GM23338 (cell line): ENCODE data around the gene RNF220. TPM values are rescaled to one million over a fixed set of nuclear protein-coding genes. Genes with fewer than 3 reads are reported as not detected.

ENCODE experiments used
- ATAC-seq: fragments of 200-7000 bp; cut with Tn5 transposase; 3 replicates; pipeline ENCODE4 v1.9.1; 2020
- DNase-seq: peaks from one replicate; pipeline ENCODE4 v3.0.0-alpha.2; 2015; ENCODE audit warnings: low spot score
- H2AFZ ChIP-seq: fragments of 200-600 bp; sonication (generic); 2 replicates; pipeline ENCODE4 v1.8.0; 2016; ENCODE audit warnings: antibody characterized with exemption, mild to moderate bottlenecking, moderate library complexity
- H3F3A ChIP-seq: fragments of 200-600 bp; sonication (generic); replicated peaks from 2 replicates; pipeline ENCODE4 v1.8.0; 2017; ENCODE audit warnings: antibody characterized with exemption, mixed run types, low read depth
- H3K27ac ChIP-seq: fragments of 200-600 bp; sonication (generic); 2 replicates; pipeline ENCODE4 v1.6.1; 2016; ENCODE audit warnings: low read depth
- H3K27me3 ChIP-seq: fragments of 200-600 bp; sonication (generic); 2 replicates; pipeline ENCODE4 v1.8.0; 2016; ENCODE audit warnings: mild to moderate bottlenecking, mixed run types, moderate library complexity; ENCODE audit not compliant: insufficient read depth
- H3K36me3 ChIP-seq: fragments of 200-600 bp; sonication (generic); 2 replicates; pipeline ENCODE4 v1.8.0; 2016; ENCODE audit warnings: mild to moderate bottlenecking; ENCODE audit not compliant: insufficient read depth
- H3K4me1 ChIP-seq: fragments of 200-600 bp; sonication (generic); 2 replicates; pipeline ENCODE4 v1.8.0; 2016; ENCODE audit warnings: mild to moderate bottlenecking, moderate library complexity; ENCODE audit not compliant: insufficient read depth
- H3K4me2 ChIP-seq: fragments of 200-600 bp; sonication (generic); 2 replicates; pipeline ENCODE4 v1.7.1; 2017; ENCODE audit warnings: mixed run types
- H3K4me3 ChIP-seq: fragments of 200-600 bp; sonication (generic); 2 replicates; pipeline ENCODE4 v1.6.1; 2016; ENCODE audit warnings: mixed run types
- H3K79me2 ChIP-seq: fragments of 200-600 bp; sonication (generic); replicated peaks from 2 replicates; pipeline ENCODE4 v1.8.0; 2017; ENCODE audit warnings: mild to moderate bottlenecking; ENCODE audit not compliant: insufficient read depth
- H3K9me2 ChIP-seq: fragments of 200-600 bp; sonication (generic); 2 replicates; pipeline ENCODE4 v1.8.0; 2017; ENCODE audit not compliant: insufficient read depth
- H4K20me1 ChIP-seq: fragments of 200-600 bp; sonication (generic); replicated peaks from 2 replicates; pipeline ENCODE4 v1.8.0; 2017; ENCODE audit warnings: mild to moderate bottlenecking; ENCODE audit not compliant: insufficient read depth
- H3K27ac Mint-ChIP-seq: 2 replicates; pipeline ENCODE4 v1.8.0; 2020; ENCODE audit warnings: inconsistent platforms, mild to moderate bottlenecking, moderate library complexity, mixed read lengths
- H3K27me3 Mint-ChIP-seq: 3 replicates; pipeline ENCODE4 v1.8.0; 2022; ENCODE audit warnings: low read depth, mild to moderate bottlenecking, moderate library complexity, mixed read lengths, inconsistent platforms; ENCODE audit not compliant: insufficient read depth, poor library complexity
- H3K36me3 Mint-ChIP-seq: 3 replicates; pipeline ENCODE4 v1.8.0; 2021; ENCODE audit warnings: low read depth, mild to moderate bottlenecking, inconsistent platforms, moderate library complexity, mixed read lengths
- H3K4me1 Mint-ChIP-seq: 3 replicates; pipeline ENCODE4 v1.8.0; 2020; ENCODE audit warnings: mild to moderate bottlenecking, inconsistent platforms, mixed read lengths
- H3K4me3 Mint-ChIP-seq: 3 replicates; pipeline ENCODE4 v1.8.0; 2021; ENCODE audit warnings: moderate library complexity, mild to moderate bottlenecking, inconsistent platforms, mixed read lengths
- H3K9me3 Mint-ChIP-seq: 3 replicates; pipeline ENCODE4 v1.8.0; 2020; ENCODE audit warnings: moderate library complexity, mild to moderate bottlenecking, inconsistent platforms, mixed read lengths
- CREB1 ChIP-seq: fragments of 250-450 bp; sonication (Bioruptor Pico); IDR thresholded peaks from 2 replicates; pipeline ENCODE4 v1.5.0; 2020; ENCODE audit warnings: low read depth, mild to moderate bottlenecking, moderate library complexity
- EZH2 ChIP-seq: fragments of 200-600 bp; sonication (generic); IDR thresholded peaks from one replicate; pipeline ENCODE4 v1.8.0; 2017; ENCODE audit warnings: antibody characterized with exemption, mild to moderate bottlenecking, low read depth; ENCODE audit not compliant: unreplicated experiment
- NANOG ChIP-seq: IDR thresholded peaks from 2 replicates; pipeline ENCODE4 v1.6.1; 2016; ENCODE audit warnings: antibody characterized with exemption, borderline replicate concordance
- POLR2AphosphoS5 ChIP-seq: IDR thresholded peaks from 2 replicates; pipeline ENCODE4 v1.6.1; 2016; ENCODE audit warnings: antibody characterized with exemption, low read depth
- STAT1 ChIP-seq: IDR thresholded peaks from one replicate; pipeline ENCODE4 v1.6.1; 2016; ENCODE audit warnings: antibody characterized with exemption; ENCODE audit not compliant: unreplicated experiment
- ZNF114 ChIP-seq: fragments of 250-450 bp; sonication (Bioruptor Pico); IDR thresholded peaks from 2 replicates; pipeline ENCODE4 v1.5.0; 2020; ENCODE audit warnings: mild to moderate bottlenecking, moderate library complexity
- ZNF331 ChIP-seq: fragments of 250-450 bp; sonication (Bioruptor Pico); IDR thresholded peaks from 2 replicates; pipeline ENCODE4 v1.5.0; 2020; ENCODE audit warnings: low read depth, mild to moderate bottlenecking, moderate library complexity
- polyA plus RNA-seq: library from polyadenylated mRNA; unstranded; fragments of >200 nt; fragmentation: Nextera tagmentation; extraction: Ambion mirVana; gene quantifications from 2 replicates; pipeline ENCODE4 v1.2.1, GENCODE V29; 2016
- total RNA-seq: library from RNA; depleted of rRNA; stranded (reverse); fragments of >200 nt; shearing (Covaris generic); gene quantifications from 2 replicates; pipeline ENCODE4 v1.2.3, GENCODE V29; 2014
- TF ChIP-seq, protein P1 (sequence below): IDR thresholded peaks from one replicate; pipeline ENCODE4 v1.6.1; 2018; ENCODE audit warnings: antibody characterized with exemption; ENCODE audit not compliant: unreplicated experiment

Gene RNF220
- total and polyA plus RNA-seq, 2 experiments from 2014 or later: 72.8 to 168 TPM

DNA sequence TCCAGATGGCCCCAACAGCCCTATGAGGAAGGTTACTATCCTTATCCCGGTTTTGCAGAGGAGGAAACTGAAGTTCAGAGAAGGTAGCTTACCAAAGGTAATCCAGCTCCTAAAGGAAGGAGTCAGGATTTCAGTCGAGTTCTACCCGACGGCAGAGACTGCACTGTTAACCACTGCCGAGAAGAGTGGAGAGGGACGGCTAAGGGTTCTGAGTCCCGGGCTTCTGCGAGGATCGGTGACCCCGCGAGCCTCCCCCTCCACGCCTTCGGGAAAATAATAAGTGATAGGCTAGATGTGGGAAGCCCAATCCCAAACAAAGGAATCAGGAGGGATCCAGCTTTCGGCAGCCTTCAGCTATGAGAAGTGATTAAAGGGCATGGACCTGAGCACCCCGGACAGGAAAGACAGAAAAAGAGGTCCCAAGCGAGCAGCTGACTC lies 268.6 kb downstream of the RNF220 start:
- peak; percentile 11 for ATAC-seq

DNA sequence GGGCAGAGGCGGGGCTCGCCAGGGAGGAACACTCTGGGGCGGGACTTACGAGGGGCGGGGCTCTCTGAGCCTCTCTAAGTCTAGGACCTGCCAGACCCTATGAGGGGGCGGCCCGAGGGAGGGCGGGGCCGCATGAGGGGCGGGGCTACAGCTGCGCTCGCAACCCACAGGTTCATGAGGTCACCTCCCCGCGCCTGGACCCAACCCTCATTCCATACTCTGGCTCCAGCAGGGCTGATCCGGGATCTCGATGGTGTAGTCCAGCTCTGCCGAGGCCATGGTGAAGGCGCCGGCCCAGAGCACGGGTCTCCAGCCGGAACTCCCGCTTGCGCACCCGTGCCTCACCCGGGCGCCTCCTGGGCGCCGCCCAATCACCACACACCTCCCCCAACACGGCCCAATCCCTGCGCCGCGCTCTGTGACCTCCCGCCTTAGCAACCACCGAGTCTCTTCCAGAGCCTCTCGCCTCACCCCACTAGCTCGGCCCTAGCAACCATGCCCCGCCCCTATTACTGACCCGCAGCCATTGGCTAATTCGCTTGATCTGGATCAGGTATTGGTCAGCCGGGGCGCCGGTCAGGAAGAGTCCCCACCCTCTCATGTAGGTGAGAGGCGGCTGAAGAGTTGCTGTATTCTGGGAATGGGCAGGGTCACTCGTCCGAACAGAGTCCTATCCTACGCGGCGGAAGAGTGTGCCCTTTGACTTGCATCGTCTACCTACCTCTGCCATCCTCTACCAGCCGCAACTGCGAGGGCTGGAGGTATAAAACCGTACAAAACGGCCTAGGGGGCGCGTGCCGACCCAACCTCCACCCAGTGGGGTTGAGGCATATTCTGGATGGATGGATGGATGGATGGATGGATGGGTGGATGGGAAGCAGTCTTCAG lies 269.3 kb downstream of the RNF220 start, which contains the start of the genes ARMH1 and TMEM53:
Gene ARMH1, plus strand, starts transcription at position 602 of the 888 bp plus-strand sequence. CDS start 14,984 bp downstream, outside the sequence.
Gene TMEM53, minus strand, starts transcription at position 369 of the 888 bp plus-strand sequence. Its CDS starts 90 bp downstream, at position 279.
- ATAC-seq: peak; percentile 94
- Histone ChIP-seq H2AFZ (peak within 1 kb of the TSS; percentile 97), H3K9me2 (no peaks in the 10 kb centered on the region), H3K4me2 (peak within 1 kb of the TSS; percentile 93), H3F3A (0 out of 2 replicates have a peak, but pooled peaks cover 6% of the 10 kb centered on the region), H3K4me1 (peaks cover 24% of the 10 kb centered on the region), H3K79me2 (no peaks in the 10 kb centered on the region), H4K20me1 (no peaks in the 10 kb centered on the region; the same call in 1 of the 2 replicates), H3K27me3 (no peaks in the 10 kb centered on the region), H3K4me3 (peak within 1 kb of the TSS; percentile 96), H3K27ac (peak within 1 kb of the TSS; percentile 74; the same call in 1 of the 2 replicates), H3K36me3 (no peaks in the 10 kb centered on the region)
- peak; percentile 100 for DNase-seq
- TF ChIP-seq, protein P1, sequence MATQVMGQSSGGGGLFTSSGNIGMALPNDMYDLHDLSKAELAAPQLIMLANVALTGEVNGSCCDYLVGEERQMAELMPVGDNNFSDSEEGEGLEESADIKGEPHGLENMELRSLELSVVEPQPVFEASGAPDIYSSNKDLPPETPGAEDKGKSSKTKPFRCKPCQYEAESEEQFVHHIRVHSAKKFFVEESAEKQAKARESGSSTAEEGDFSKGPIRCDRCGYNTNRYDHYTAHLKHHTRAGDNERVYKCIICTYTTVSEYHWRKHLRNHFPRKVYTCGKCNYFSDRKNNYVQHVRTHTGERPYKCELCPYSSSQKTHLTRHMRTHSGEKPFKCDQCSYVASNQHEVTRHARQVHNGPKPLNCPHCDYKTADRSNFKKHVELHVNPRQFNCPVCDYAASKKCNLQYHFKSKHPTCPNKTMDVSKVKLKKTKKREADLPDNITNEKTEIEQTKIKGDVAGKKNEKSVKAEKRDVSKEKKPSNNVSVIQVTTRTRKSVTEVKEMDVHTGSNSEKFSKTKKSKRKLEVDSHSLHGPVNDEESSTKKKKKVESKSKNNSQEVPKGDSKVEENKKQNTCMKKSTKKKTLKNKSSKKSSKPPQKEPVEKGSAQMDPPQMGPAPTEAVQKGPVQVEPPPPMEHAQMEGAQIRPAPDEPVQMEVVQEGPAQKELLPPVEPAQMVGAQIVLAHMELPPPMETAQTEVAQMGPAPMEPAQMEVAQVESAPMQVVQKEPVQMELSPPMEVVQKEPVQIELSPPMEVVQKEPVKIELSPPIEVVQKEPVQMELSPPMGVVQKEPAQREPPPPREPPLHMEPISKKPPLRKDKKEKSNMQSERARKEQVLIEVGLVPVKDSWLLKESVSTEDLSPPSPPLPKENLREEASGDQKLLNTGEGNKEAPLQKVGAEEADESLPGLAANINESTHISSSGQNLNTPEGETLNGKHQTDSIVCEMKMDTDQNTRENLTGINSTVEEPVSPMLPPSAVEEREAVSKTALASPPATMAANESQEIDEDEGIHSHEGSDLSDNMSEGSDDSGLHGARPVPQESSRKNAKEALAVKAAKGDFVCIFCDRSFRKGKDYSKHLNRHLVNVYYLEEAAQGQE: no peak
- TF ChIP-seq CREB1 (CRISPR knock-in tag) (peak; percentile 60), ZNF114 (CRISPR knock-in tag) (no peak), POLR2AphosphoS5 (peak; percentile 74)
- no peaks in the 10 kb centered on the region for H3K9me3 Mint-ChIP-seq
- peak within 1 kb of the TSS; percentile 88 for H3K27ac Mint-ChIP-seq
- H3K27me3 Mint-ChIP-seq: peaks cover 8% of the 10 kb centered on the region
- H3K4me1 Mint-ChIP-seq: peaks cover 17% of the 10 kb centered on the region
- H3K4me3 Mint-ChIP-seq: peak within 1 kb of the TSS; percentile 86
- no peaks in the 10 kb centered on the region for H3K36me3 Mint-ChIP-seq

More for the DNA sequence above, 268.6 kb downstream of the RNF220 start:
- H3K27ac Mint-ChIP-seq: no peak overlapping the region; the same call in none of the 2 replicates
- peaks cover 8% of the 10 kb centered on the region for H3K27me3 Mint-ChIP-seq
- peak overlapping the region; percentile 86 for H3K4me3 Mint-ChIP-seq
- H2AFZ ChIP-seq: peak overlapping the region; percentile 97; the same call in 1 of the 2 replicates
- H4K20me1 ChIP-seq: no peaks in the 10 kb centered on the region; the same call in 1 of the 2 replicates
- DNase-seq: no peak
- peak overlapping the region; percentile 74; the same call in 1 of the 2 replicates for H3K27ac ChIP-seq
- H3K9me3 Mint-ChIP-seq: no peaks in the 10 kb centered on the region
- peaks cover 24% of the 10 kb centered on the region for H3K4me1 ChIP-seq
- H3K36me3 ChIP-seq: no peaks in the 10 kb centered on the region
- peak overlapping the region; percentile 96 for H3K4me3 ChIP-seq
- no peaks in the 10 kb centered on the region for H3K27me3 ChIP-seq
- no peaks in the 10 kb centered on the region for H3K9me2 ChIP-seq
- 0 out of 2 replicates have a peak, but pooled peaks cover 6% of the 10 kb centered on the region for H3F3A ChIP-seq
- no peak for TF ChIP-seq EZH2
- no peak for TF ChIP-seq NANOG
- TF ChIP-seq STAT1: no peak
- TF ChIP-seq ZNF331 (CRISPR knock-in tag): no peak
- TF ChIP-seq, protein P1: no peak
- no peak for TF ChIP-seq ZNF114 (CRISPR knock-in tag)
- H3K4me1 Mint-ChIP-seq: peaks cover 17% of the 10 kb centered on the region
- no peaks in the 10 kb centered on the region for H3K36me3 Mint-ChIP-seq
- H3K4me2 ChIP-seq: peak overlapping the region; percentile 93
- no peaks in the 10 kb centered on the region for H3K79me2 ChIP-seq
